DND-41 (cell line): ENCODE results near the gene PPM1M.

Source experiments
- ATAC-seq: fragments of 200-7000 bp; cut with Tn5 transposase; 3 replicates; pipeline ENCODE4 v1.9.1; 2021; ENCODE audit warnings: low read depth; ENCODE audit not compliant: insufficient read depth
- DNase-seq: peaks from one replicate; pipeline ENCODE4 v3.0.0-alpha.2; 2020
- H2AFZ ChIP-seq: 2 replicates; pipeline ENCODE4 v1.6.0; 2012; ENCODE audit warnings: low read depth, low read length
- H3K27ac ChIP-seq: 2 replicates; pipeline ENCODE4 v1.5.1; 2012; ENCODE audit warnings: low read length, inconsistent platforms
- H3K27me3 ChIP-seq: fragments of 200-600 bp; sonication (generic); 2 replicates; pipeline ENCODE4 v1.6.0; 2012; ENCODE audit warnings: low read length, mild to moderate bottlenecking, inconsistent platforms; ENCODE audit not compliant: insufficient read depth, poor library complexity
- H3K36me3 ChIP-seq: 2 replicates; pipeline ENCODE4 v1.5.1; 2012; ENCODE audit warnings: low read length, inconsistent platforms; ENCODE audit not compliant: insufficient read depth
- H3K4me1 ChIP-seq: 2 replicates; pipeline ENCODE4 v1.5.1; 2012; ENCODE audit warnings: mild to moderate bottlenecking, low read length; ENCODE audit not compliant: insufficient read depth
- H3K4me2 ChIP-seq: 2 replicates; pipeline ENCODE4 v1.6.0; 2012; ENCODE audit warnings: mild to moderate bottlenecking, moderate library complexity, low read length, inconsistent platforms; ENCODE audit not compliant: insufficient read depth
- H3K4me3 ChIP-seq, 2 experiments: fragments of 200-600 bp in 1 of 2; shearing (Covaris generic) in 1 of 2; 2 replicates each; pipeline ENCODE4 v1.5.1; 2012 to 2016; ENCODE audit warnings: inconsistent platforms in 2 of 2, low read length in 2 of 2, mild to moderate bottlenecking in 2 of 2, low read depth in 1 of 2, moderate library complexity in 1 of 2
- H3K79me2 ChIP-seq: 2 replicates; pipeline ENCODE4 v1.6.0; 2012; ENCODE audit warnings: low read length, inconsistent platforms; ENCODE audit not compliant: insufficient read depth
- H3K9ac ChIP-seq: 2 replicates; pipeline ENCODE4 v1.6.0; 2012; ENCODE audit warnings: low read depth, mild to moderate bottlenecking, inconsistent platforms, low read length, moderate library complexity
- H3K9me3 ChIP-seq: 2 replicates; pipeline ENCODE4 v1.5.1; 2012; ENCODE audit warnings: low read length, moderate library complexity, mild to moderate bottlenecking, inconsistent platforms; ENCODE audit not compliant: insufficient read depth, severe bottlenecking
- H4K20me1 ChIP-seq: 2 replicates; pipeline ENCODE4 v1.6.0; 2012; ENCODE audit warnings: low read length; ENCODE audit not compliant: insufficient read depth
- EZH2 ChIP-seq: IDR thresholded peaks from 3 replicates; pipeline ENCODE4 v1.6.1; 2012; ENCODE audit warnings: borderline replicate concordance, low read depth, mild to moderate bottlenecking, moderate library complexity, low read length, inconsistent platforms; ENCODE audit not compliant: severe bottlenecking
- TF ChIP-seq, protein P1 (sequence below): IDR thresholded peaks from 2 replicates; pipeline ENCODE4 v1.5.1; 2012; ENCODE audit warnings: borderline replicate concordance, low read length, moderate library complexity, mild to moderate bottlenecking; ENCODE audit not compliant: poor library complexity, severe bottlenecking; ENCODE audit errors: extremely low read depth

The PPM1M gene

DNA sequence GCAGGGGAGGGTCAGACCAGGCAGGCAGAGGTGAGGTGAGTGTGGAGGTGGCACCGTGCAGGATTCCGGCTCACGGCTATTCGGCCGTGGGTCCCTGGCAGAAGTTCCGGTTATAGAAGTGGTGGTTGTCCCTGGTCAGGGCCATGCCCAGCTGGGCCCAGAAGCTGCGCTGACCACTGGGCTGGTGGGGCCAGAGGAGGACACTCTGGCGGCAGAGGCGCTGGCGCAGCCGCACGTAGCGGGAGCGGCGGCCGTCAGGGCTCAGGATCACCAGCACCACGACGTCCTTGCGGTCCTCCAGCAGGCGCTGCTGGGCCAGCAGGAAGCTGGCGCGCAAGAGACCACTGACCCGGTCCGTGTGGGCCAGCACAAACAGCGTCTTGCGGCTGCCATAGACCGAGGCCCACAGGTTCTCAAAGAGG is 24.4 kb upstream of the PPM1M start:
- DNase-seq (no peak), ATAC-seq (no peak)
- H3K9me3 ChIP-seq, result no peaks in the 10 kb centered on the region
- no peak for TF ChIP-seq EZH2
- TF ChIP-seq, protein P1, sequence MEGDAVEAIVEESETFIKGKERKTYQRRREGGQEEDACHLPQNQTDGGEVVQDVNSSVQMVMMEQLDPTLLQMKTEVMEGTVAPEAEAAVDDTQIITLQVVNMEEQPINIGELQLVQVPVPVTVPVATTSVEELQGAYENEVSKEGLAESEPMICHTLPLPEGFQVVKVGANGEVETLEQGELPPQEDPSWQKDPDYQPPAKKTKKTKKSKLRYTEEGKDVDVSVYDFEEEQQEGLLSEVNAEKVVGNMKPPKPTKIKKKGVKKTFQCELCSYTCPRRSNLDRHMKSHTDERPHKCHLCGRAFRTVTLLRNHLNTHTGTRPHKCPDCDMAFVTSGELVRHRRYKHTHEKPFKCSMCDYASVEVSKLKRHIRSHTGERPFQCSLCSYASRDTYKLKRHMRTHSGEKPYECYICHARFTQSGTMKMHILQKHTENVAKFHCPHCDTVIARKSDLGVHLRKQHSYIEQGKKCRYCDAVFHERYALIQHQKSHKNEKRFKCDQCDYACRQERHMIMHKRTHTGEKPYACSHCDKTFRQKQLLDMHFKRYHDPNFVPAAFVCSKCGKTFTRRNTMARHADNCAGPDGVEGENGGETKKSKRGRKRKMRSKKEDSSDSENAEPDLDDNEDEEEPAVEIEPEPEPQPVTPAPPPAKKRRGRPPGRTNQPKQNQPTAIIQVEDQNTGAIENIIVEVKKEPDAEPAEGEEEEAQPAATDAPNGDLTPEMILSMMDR, result no peak
- no peaks in the 10 kb centered on the region; the same call in 1 of the 2 replicates for H4K20me1 ChIP-seq
- no peaks in the 10 kb centered on the region for H3K36me3 ChIP-seq
- 0 out of 2 replicates have a peak overlapping the region, but pooled peaks have one; percentile 11 for H3K9ac ChIP-seq
- H3K79me2 ChIP-seq, result no peaks in the 10 kb centered on the region
- H3K4me2 ChIP-seq, result no peak overlapping the region
- H3K4me3 ChIP-seq, result no peak overlapping the region
- peak overlapping the region; percentile 46; the same call in 1 of the 2 replicates for H3K27ac ChIP-seq
- H3K27me3 ChIP-seq, result no peaks in the 10 kb centered on the region
- peaks cover 33% of the 10 kb centered on the region for H3K4me1 ChIP-seq
- no peak overlapping the region for H2AFZ ChIP-seq

DNA sequence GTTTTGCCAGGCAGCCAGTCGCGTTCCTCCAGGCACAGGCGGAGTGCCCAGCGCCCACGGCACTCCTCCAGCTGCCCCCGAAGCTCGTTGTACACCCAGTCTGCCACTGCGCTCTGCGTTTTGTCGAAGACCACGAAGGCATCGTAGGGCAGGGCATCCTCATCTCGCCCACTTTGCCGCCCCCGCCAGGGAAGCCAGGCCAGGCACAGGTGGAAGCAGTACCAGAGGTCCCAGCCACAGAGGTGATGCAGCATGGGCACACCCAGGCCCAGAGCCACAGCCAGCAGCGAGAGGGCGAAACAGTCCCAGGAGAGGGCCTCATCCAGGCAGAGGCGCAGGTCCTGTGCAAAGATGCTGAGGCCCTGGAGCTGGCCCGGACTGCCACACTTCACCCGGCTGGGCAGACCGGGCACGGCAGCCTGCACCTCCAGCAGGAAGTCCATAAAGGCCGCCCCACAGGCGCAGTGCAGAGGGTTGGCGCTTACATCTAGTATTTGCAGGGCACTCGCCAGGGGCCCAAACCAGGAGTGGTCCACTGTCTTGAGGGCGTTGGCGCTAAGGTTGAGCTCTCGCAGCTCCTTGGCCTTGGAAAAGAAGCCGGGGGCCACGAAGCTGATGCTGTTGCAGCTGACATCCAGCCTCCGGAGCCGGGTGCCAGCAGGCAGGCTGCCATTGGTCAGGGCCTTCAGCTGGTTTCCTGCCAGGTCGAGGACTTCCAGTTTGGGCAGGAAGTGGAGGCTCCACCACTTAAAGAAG is 23.8 kb upstream of the PPM1M start:
- Histone ChIP-seq H3K4me2 (no peak overlapping the region), H4K20me1 (no peaks in the 10 kb centered on the region; the same call in 1 of the 2 replicates), H3K36me3 (no peaks in the 10 kb centered on the region), H3K9ac (no peak overlapping the region), H3K27me3 (no peaks in the 10 kb centered on the region), H2AFZ (no peak overlapping the region), H3K79me2 (no peaks in the 10 kb centered on the region), H3K9me3 (no peaks in the 10 kb centered on the region), H3K27ac (no peak overlapping the region), H3K4me1 (peaks cover 38% of the 10 kb centered on the region), H3K4me3 (no peak overlapping the region)
- no peak for TF ChIP-seq EZH2
- TF ChIP-seq, protein P1, result no peak
- DNase-seq (no peak), ATAC-seq (no peak)

DNA sequence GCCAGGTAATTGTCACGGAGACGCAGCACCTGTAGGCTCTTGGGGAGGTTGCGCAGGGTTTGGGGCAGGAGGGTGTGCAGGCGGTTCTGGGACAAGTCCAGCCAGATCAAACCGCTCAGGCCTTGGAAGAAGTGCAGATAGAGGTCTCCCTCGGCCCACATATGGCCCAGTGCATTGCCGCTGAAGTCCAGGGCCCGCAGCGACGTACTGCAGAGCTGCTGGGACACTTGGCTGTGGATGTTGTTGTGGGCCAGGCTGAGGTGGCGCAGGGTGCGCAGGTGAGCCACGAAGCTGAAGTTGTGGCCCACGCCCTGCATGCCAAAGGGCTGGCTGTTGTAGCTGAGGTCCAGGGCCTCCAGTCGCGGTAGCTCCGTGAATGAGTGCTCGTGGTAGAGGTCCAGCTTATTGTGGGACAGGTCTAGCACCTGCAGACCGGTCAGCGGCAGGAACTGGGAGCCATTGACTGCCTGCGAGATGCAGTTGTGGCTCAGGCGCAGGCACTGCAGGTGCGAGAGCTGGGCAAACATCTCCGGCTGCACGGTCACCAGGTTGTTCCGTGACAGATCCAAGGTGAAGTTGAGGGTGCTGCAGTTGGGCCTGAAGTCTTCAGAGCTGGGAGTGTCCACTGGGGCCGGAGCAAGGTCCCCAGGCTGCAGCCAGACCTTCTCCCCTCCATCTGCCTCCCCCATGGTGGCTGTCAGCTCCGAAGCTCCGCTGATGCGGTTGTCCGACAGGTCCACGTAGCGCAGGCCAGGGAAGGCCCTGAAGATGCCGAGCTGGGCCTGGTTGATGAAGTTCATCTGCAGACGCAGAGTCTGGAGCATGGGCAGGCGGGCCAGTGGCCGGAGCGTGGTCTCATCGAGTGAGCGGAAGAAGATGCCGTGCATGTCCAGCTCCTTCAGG is 23.0 kb upstream of the PPM1M start:
- ATAC-seq (no peak), DNase-seq (no peak)
- Histone ChIP-seq H3K79me2 (no peaks in the 10 kb centered on the region), H4K20me1 (no peaks in the 10 kb centered on the region; the same call in 1 of the 2 replicates), H3K36me3 (no peaks in the 10 kb centered on the region), H3K4me2 (no peak overlapping the region), H2AFZ (no peak overlapping the region), H3K4me1 (peaks cover 38% of the 10 kb centered on the region), H3K9me3 (no peaks in the 10 kb centered on the region), H3K27me3 (no peaks in the 10 kb centered on the region), H3K9ac (no peak overlapping the region), H3K4me3 (no peak overlapping the region), H3K27ac (no peak overlapping the region)
- no peak for TF ChIP-seq EZH2
- TF ChIP-seq, protein P1, result no peak
